ENCODE results near the gene ZNRF3.

- TF ChIP-seq POLR2AphosphoS5 (IDR thresholded peaks at IDR 0.05; ENCODE audit: low read depth, low read length) (no peak), POLR2A (IDR thresholded peaks at IDR 0.05; ENCODE audit: low read depth, low read length) (no peak), SPI1 (IDR thresholded peaks at IDR 0.05; ENCODE audit: low read depth, low read length) (no peak), TAF1 (IDR thresholded peaks at IDR 0.05; ENCODE audit: low read depth, low read length) (no peak), POU2F2 (IDR thresholded peaks at IDR 0.05; ENCODE audit: low read depth, low read length) (no peak), PAX5 (IDR thresholded peaks at IDR 0.05; ENCODE audit: insufficient read depth, low read length, severe bottlenecking) (no peak)
Measured at GRCh38 chr22:29081517-29082236, 198.3 kb downstream of the ZNRF3 start.
